RWPE2 (cell line): ENCODE measurements around the gene FNBP1.
"Not testable (repeated sequence)": the region's sequence is repeated elsewhere in the genome, so short reads cannot be mapped to it uniquely, and the experiment has no call there.

Experiments
- ATAC-seq: fragments of 200-7000 bp; cut with Tn5 transposase; 3 replicates; pipeline ENCODE4 v1.9.1; 2021; ENCODE audit warnings: low read depth
- DNase-seq: peaks from one replicate; pipeline ENCODE4 v3.0.0-alpha.2; 2020; ENCODE audit warnings: low spot score
- H3K27ac ChIP-seq: fragments of 450-650 bp; 2 replicates; pipeline ENCODE4 v1.5.1; 2017; ENCODE audit warnings: mild to moderate bottlenecking; ENCODE audit not compliant: poor library complexity, severe bottlenecking
- H3K27me3 ChIP-seq: fragments of 250-450 bp; sonication (Bioruptor Pico); 2 replicates; pipeline ENCODE4 v1.5.1; 2021; ENCODE audit warnings: mild to moderate bottlenecking, moderate library complexity; ENCODE audit not compliant: insufficient read depth, poor library complexity, severe bottlenecking
- H3K36me3 ChIP-seq: fragments of 250-450 bp; sonication (Bioruptor Pico); 2 replicates; pipeline ENCODE4 v1.5.1; 2020; ENCODE audit warnings: low read depth, mild to moderate bottlenecking, moderate library complexity
- H3K4me1 ChIP-seq: fragments of 250-450 bp; sonication (Bioruptor Pico); 2 replicates; pipeline ENCODE4 v1.5.1; 2021; ENCODE audit warnings: mild to moderate bottlenecking, moderate library complexity; ENCODE audit not compliant: insufficient read depth, poor library complexity, severe bottlenecking
- H3K4me3 ChIP-seq: fragments of 250-450 bp; sonication (Bioruptor Pico); 2 replicates; pipeline ENCODE4 v1.5.1; 2021; ENCODE audit warnings: mild to moderate bottlenecking, moderate library complexity; ENCODE audit not compliant: severe bottlenecking
- H3K9me3 ChIP-seq: fragments of 250-450 bp; sonication (Bioruptor Pico); 2 replicates; pipeline ENCODE4 v1.5.1; 2021; ENCODE audit warnings: mild to moderate bottlenecking, moderate library complexity; ENCODE audit not compliant: severe bottlenecking
- TF ChIP-seq, protein P1 (sequence below): fragments of 450-650 bp; IDR thresholded peaks from one replicate; pipeline ENCODE4 v1.5.1; 2017; ENCODE audit warnings: mild to moderate bottlenecking, moderate library complexity; ENCODE audit not compliant: poor library complexity, severe bottlenecking

The FNBP1 gene

DNA sequence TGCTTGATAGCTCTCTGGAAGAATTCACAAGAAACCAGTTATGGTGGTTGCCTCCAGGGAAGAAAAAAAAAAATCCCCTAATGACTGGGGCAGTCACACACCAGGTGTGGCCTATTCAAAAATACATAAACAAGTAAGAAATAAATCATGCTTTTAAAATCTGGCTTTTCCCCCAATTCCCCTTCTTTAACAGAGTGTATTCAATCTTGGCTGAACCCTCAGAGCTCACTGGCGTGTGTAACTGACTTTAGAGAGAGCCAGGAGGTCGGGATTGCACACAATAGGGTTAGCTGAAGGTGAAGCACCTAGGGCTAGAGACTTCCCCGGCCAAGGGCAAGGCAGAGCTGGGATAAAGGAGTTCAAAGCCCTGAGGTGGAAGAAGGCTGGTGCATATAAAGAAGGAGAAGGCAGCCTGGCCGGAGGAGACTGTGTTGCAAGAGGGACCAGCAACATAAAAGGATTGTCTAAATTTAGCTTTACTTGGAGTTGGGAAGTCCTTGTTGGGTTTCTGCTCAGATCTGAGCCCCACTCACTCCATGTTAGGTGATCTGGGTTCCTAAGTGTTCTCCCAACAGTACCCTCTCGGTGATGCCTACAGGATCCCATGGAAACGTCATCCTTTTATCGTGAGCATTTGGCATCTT, 19.7 kb downstream of the FNBP1 start:
- Histone ChIP-seq H3K36me3 (no peaks in the 10 kb centered on the region), H3K27ac (no peak overlapping the region), H3K4me1 (peaks cover 10% of the 10 kb centered on the region), H3K4me3 (no peak overlapping the region), H3K9me3 (no peaks in the 10 kb centered on the region), H3K27me3 (no peaks in the 10 kb centered on the region)
- DNase-seq = no peak
- TF ChIP-seq, protein P1, sequence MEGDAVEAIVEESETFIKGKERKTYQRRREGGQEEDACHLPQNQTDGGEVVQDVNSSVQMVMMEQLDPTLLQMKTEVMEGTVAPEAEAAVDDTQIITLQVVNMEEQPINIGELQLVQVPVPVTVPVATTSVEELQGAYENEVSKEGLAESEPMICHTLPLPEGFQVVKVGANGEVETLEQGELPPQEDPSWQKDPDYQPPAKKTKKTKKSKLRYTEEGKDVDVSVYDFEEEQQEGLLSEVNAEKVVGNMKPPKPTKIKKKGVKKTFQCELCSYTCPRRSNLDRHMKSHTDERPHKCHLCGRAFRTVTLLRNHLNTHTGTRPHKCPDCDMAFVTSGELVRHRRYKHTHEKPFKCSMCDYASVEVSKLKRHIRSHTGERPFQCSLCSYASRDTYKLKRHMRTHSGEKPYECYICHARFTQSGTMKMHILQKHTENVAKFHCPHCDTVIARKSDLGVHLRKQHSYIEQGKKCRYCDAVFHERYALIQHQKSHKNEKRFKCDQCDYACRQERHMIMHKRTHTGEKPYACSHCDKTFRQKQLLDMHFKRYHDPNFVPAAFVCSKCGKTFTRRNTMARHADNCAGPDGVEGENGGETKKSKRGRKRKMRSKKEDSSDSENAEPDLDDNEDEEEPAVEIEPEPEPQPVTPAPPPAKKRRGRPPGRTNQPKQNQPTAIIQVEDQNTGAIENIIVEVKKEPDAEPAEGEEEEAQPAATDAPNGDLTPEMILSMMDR = no peak
- no peak for ATAC-seq

DNA sequence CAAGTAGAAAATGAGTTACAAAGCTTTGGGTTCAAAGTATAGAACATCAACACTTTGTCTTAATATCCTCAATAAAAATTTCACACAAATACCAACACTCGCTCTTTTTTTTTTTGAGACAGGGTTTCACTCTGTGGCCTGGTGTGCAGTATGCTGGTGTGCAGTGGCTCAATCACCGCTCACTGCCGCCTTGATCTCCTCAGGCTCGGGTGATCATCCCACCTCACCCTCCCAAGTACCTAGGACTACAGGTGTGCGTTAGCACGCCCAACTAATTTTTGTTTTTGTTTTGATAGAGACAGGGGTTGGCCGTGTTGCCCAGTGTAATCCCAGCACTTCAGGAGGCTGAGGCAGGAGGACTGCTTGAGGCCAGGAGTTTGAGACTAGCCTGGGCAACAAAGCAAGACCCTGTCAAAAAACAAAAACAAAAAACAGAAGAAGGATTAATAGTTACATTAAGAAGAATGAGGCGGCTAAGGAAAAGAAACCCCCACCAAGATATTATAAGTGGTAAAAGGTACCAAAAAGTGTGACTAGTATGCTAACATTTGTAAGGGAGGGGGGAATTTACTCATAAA, 20.3 kb downstream of the FNBP1 start:
- Histone ChIP-seq H3K4me3 (no peak overlapping the region), H3K27me3 (no peaks in the 10 kb centered on the region), H3K27ac (no peak overlapping the region), H3K36me3 (no peaks in the 10 kb centered on the region), H3K9me3 (no peaks in the 10 kb centered on the region), H3K4me1 (peaks cover 10% of the 10 kb centered on the region)
- ATAC-seq (no peak), DNase-seq (no peak)
- TF ChIP-seq, protein P1 = no peak

DNA sequence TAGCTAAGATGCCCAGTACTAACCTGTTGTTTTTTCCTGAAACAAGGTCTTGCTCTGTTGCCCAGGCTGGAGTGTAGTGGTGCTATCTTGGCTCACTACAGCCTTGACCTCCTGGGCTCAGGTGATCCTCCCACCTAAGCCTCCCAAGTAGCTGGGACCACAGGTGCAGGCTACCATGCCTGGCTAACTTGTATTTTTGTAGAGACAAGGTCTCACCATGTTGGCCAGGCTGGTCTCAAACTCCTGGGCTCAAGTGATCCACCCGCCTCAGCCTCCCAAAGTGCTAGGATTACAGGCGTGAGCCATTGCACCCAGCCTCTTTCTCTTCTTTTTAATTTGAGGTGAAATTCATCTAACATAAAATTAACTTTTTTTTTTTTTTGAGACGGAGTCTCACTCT, 21.1 kb downstream of the FNBP1 start:
- DNase-seq, H3K27me3 ChIP-seq, H3K27ac ChIP-seq, H3K9me3 ChIP-seq, H3K4me1 ChIP-seq, H3K4me3 ChIP-seq, ATAC-seq, H3K36me3 ChIP-seq: not testable (repeated sequence)

DNA sequence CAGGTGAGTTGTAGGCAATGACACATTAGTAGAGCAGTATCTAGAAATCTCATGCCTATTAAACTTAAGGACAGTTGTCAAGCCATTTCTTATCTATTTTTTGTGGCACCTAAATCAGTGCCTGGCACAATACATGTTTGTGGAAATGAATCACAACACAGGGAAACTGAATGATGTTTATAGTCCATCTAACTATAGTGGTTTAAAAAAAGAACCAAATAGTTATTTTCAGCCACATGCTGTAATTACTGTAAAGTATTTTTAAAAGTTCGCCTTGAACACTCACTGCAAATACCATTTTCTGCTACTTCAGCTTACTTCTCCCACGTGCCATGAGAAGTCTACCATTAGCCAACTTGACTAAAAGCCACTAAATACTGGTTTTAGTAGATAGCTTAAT, 21.9 kb downstream of the FNBP1 start:
- TF ChIP-seq, protein P1 = no peak
- peaks cover 10% of the 10 kb centered on the region for H3K4me1 ChIP-seq
- no peak overlapping the region for H3K27ac ChIP-seq
- DNase-seq (no peak), ATAC-seq (no peak)
- no peak overlapping the region for H3K4me3 ChIP-seq
- H3K27me3 ChIP-seq = no peaks in the 10 kb centered on the region
- H3K36me3 ChIP-seq = no peaks in the 10 kb centered on the region
- no peaks in the 10 kb centered on the region for H3K9me3 ChIP-seq

DNA sequence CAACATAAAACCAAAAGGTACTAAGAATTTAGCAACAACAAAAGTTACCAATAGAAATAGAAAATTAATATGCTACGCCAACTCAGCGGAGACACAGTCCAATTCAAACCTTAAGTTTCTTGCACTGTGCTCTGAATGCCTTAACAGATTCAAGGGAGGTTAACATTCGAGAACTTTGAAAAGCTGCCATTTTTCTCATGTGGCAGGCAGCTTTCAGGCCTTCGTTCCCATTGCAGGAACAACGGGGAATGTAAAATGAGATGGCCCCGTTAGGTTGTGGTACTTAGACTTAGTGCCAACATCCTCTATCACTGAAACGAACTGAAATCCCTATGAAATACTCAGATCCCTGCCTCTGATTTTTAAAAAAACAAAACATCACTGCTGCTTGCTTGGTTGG, 22.4 kb downstream of the FNBP1 start:
- H3K27me3 ChIP-seq = no peaks in the 10 kb centered on the region

More for the DNA sequence above, 22.4 kb downstream of the FNBP1 start:
- H3K27ac ChIP-seq = no peak overlapping the region
- ATAC-seq (no peak), DNase-seq (no peak)
- no peak overlapping the region for H3K4me3 ChIP-seq
- TF ChIP-seq, protein P1 = no peak
- no peaks in the 10 kb centered on the region for H3K9me3 ChIP-seq
- peaks cover 10% of the 10 kb centered on the region for H3K4me1 ChIP-seq
- H3K36me3 ChIP-seq = no peaks in the 10 kb centered on the region
